Forelimb muscle (tissue), 1 donor: Measurements from ENCODE around the gene BBOF1. TPM values are rescaled to one million over a fixed set of nuclear protein-coding genes. Genes with fewer than 3 reads are reported as not detected.
"Not testable (repeated sequence)": the region's sequence is repeated elsewhere in the genome, so short reads cannot be mapped to it uniquely, and the experiment has no call there.

Experiments
- DNase-seq: peaks from one replicate; pipeline ENCODE4 v3.0.0-alpha.2; 2013; ENCODE audit warnings: low read depth
- polyA plus RNA-seq: library from polyadenylated mRNA; unstranded; fragments of 120-200 nt; gene quantifications from one replicate; pipeline ENCODE4 v1.2.1, GENCODE V29; 2013; ENCODE audit not compliant: insufficient read length

Gene BBOF1
- polyA plus RNA-seq, 1 donor: 6.6 TPM

DNA sequence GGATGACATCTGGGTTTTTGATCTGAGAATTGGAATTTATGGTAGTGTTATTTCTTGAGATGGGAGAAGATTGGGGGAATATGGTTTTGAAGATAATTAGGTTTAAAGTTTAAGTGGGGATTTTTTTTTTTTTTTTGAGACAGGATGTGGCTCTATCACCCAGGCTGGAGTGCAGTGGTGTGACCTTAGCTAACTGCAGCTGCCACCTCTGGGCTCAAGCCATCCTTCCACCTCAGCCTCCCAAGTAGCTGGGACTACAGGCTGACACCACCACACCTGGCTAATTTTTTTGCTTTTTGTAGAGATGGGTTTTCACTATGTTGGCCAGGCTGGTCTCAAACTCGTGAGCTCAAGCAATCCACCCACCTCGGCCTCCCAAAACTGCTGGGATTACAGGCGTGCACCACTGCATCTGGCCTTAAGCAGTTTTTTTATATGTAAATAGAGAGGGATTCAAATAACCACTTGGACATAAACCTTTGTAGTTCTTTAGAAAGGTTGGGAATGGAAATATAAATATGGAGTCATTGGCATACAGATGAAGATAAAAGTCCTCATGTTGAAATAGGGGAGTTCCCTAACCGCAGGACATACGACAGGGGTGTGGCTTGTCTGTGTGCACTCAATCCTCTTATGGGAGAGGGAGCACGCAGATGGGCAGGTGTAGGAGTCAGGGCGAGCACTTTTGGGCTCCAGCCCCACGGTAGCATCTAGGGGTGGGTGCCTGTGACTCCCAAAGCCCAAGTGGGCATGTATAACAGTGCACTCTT lies 70.3 kb downstream of the BBOF1 start:
- no peak for DNase-seq

DNA sequence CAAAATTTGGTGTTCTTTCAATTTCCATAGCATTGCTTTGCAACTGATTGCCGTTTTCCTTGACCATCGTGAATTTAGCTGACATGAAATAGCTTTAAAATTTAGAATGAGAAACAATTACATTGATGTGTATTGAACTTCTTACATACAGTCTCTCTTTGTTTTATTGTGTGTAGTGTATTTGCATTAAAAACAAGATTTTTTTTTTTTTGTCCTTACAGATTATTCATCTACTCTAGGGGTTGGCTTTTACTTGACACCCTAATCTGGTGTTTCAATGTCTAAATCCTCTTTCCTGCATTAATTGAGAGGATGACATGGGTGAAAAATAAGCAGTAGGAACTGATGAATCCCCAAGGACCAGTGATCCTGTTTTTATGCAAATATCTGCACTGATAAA lies 86.2 kb downstream of the BBOF1 start:
- DNase-seq: no peak

DNA sequence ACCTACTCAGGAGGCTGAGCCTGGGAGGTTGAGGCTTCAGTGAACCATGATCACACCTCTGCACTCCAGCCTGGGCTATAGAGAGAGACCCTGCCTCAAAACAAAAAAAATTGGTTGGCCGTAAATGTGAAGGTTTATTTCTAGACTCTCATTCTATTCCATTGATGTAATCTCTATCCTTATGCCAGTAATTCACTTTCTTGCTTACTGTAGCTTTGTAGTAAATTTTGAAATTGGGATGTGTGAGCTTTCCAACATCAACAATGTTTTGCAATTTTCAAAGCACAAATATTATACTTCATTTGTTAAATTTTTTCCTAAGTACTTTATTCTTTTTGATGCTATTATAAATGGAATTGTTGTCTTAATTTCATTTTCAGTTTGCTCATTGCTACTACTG lies 90.2 kb downstream of the BBOF1 start:
- no peak for DNase-seq

DNA sequence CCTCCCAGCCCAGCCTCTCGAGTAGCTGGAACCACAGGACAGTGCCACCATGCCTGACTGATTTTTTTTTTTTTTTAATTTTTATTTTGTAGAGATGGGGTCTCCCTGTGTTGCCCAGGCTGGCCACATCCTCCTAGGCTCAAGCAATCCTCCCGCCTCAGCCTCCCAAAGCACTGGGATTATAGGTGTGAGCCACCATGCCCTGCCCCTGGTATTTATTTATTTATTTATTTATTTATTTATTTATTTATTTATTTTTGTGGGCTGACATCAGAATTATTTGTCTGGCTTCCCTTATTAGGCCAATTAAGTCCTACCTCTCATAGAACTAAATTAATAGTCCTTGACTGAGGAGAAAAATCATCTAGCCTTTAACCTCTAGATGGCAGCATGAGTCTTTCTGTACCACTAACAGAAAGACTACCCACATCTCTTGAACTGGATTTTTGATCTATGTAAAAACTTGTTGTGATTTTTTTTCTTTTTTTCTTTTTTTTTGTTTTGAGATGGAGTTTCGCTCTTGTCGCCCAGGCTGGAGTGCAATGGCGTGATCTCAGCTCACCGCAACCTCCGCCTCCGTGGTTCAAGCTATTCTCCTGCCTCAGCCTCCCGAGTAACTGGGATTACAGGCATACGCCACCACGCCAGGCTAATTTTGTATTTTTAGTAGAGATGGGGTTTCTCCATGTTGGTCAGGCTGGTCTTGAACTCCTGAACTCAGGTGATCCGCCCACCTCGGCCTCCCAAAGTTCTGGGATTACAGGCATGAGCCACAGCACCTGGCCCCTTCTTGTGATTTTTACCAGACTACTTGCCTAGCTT lies 92.5 kb downstream of the BBOF1 start:
- DNase-seq: not testable (repeated sequence)

Other genes with a start within 250 kb of the BBOF1 start
- gene PTGR2, start 167.5 kb upstream of the BBOF1 start, polyA plus RNA-seq: 13.5 TPM
- gene ZNF410, start 132.5 kb upstream of the BBOF1 start, polyA plus RNA-seq: 33.1 TPM
- gene FAM161B, start 69.3 kb upstream of the BBOF1 start, polyA plus RNA-seq: 7.4 TPM
- 44.7 TPM for gene COQ6, start 69.0 kb upstream of the BBOF1 start, polyA plus RNA-seq
- gene ENTPD5, start 61 bp upstream of the BBOF1 start, polyA plus RNA-seq: 15.6 TPM
- 13.2 TPM for gene ALDH6A1, start 65.1 kb downstream of the BBOF1 start, polyA plus RNA-seq
- gene LIN52, start 65.6 kb downstream of the BBOF1 start, polyA plus RNA-seq: 8.8 TPM
- gene VSX2, start 220.1 kb downstream of the BBOF1 start, polyA plus RNA-seq: not detected